ENCODE results near the gene VSIG4. TPM values are rescaled to one million over a fixed set of nuclear protein-coding genes. Genes with fewer than 3 reads are reported as not detected.
"Not testable (repeated sequence)": the region's sequence is repeated elsewhere in the genome, so short reads cannot be mapped to it uniquely, and the experiment has no call there.

Gene VSIG4
- total RNA-seq, 1 experiment from 2014 or later: not detected

- Histone ChIP-seq H3K4ac (ENCODE audit: low read depth, low read length) (no peak overlapping the region), H2BK120ac (ENCODE audit: low read depth, low read length, poor library complexity, severe bottlenecking) (no peak overlapping the region), H2BK5ac (ENCODE audit: insufficient read length, low read length) (no peak overlapping the region), H3K79me1 (ENCODE audit: insufficient read depth, low read depth, low read length, poor library complexity, severe bottlenecking) (no peaks in the 10 kb centered on the region), H3K4me1 (ENCODE audit: insufficient read depth, low read length) (no peaks in the 10 kb centered on the region), H3K23ac (ENCODE audit: insufficient read length, low read depth, low read length) (no peak overlapping the region), H4K20me1 (ENCODE audit: control insufficient read depth, insufficient read depth, insufficient read length) (no peaks in the 10 kb centered on the region), H4K91ac (ENCODE audit: insufficient read length, low read depth, low read length) (no peak overlapping the region), H2BK12ac (ENCODE audit: insufficient read length, low read depth, low read length) (no peak overlapping the region), H4K8ac (replicated peaks; ENCODE audit: insufficient read length, low read depth, low read length) (no peak overlapping the region), H3K9me3 (ENCODE audit: control insufficient read depth, low read depth, low read length) (peaks cover 30% of the 10 kb centered on the region), H3K14ac (ENCODE audit: insufficient read depth, low read length) (no peak overlapping the region), H3K9ac (ENCODE audit: extremely low read depth, insufficient read length, low read length) (no peak overlapping the region), H3K56ac (ENCODE audit: insufficient read length, low read depth, low read length) (no peak overlapping the region), H3K18ac (ENCODE audit: insufficient read length, low read depth, low read length) (no peak overlapping the region), H3K79me2 (ENCODE audit: insufficient read depth, low read length) (no peaks in the 10 kb centered on the region), H2BK20ac (ENCODE audit: low read depth, low read length, poor library complexity, severe bottlenecking) (no peak overlapping the region), H4K5ac (ENCODE audit: insufficient read length, low read depth, low read length) (no peak overlapping the region), H2BK15ac (ENCODE audit: low read depth, low read length) (no peak overlapping the region), H3K4me2 (ENCODE audit: insufficient read depth, insufficient read length, low read length) (no peak overlapping the region), H3K27me3 (ENCODE audit: insufficient read depth, low read length) (no peaks in the 10 kb centered on the region), H3K27ac (ENCODE audit: insufficient read length, low read depth, low read length) (no peak overlapping the region), H2AFZ (ENCODE audit: low read length) (no peak overlapping the region), H3T11ph (ENCODE audit: low read length) (no peak overlapping the region), H2AK5ac (ENCODE audit: insufficient read length, low read length) (no peak overlapping the region), H3K23me2 (ENCODE audit: insufficient read length, low read depth, low read length, poor library complexity, severe bottlenecking) (no peaks in the 10 kb centered on the region)
- Mint-ChIP-seq H3K27ac (no peak overlapping the region), H3K4me3 (no peak overlapping the region), H3K9me3 (peaks cover 64 to 71% of the 10 kb centered on the region in 2 experiments), H3K27me3 (ENCODE audit: low read depth) (no peaks in the 10 kb centered on the region), H3K36me3 (ENCODE audit: insufficient read depth in 1 of 3, low read depth in 3 of 3) (no peaks in the 10 kb centered on the region; a peak in 1 of 7 replicates), H3K4me1 (peaks cover 9 to 13% of the 10 kb centered on the region in 2 experiments)
- TF ChIP-seq CTCF (conservative IDR thresholded peaks at IDR 0.05): no peak
- no CpG with 5 or more reads among the region's 3 CpGs for WGBS (ENCODE audit: extremely low coverage, insufficient read length, low lambda C conversion rate)
- DNase-seq: no peak
These were observed 54.7 kb downstream of the VSIG4 start for GRCh38 chrX:65985211-65985610.

GRCh38 chrX:65977161-65977560, 62.7 kb downstream of the VSIG4 start:
- not testable (repeated sequence) for H3K23ac ChIP-seq (ENCODE audit: insufficient read length, low read depth, low read length); H3K4ac ChIP-seq (ENCODE audit: low read depth, low read length); H2AFZ ChIP-seq (ENCODE audit: low read length); H2BK5ac ChIP-seq (ENCODE audit: insufficient read length, low read length); H4K5ac ChIP-seq (ENCODE audit: insufficient read length, low read depth, low read length); H3K27me3 ChIP-seq (ENCODE audit: insufficient read depth, low read length); H2BK12ac ChIP-seq (ENCODE audit: insufficient read length, low read depth, low read length); H2AK5ac ChIP-seq (ENCODE audit: insufficient read length, low read length); H3K14ac ChIP-seq (ENCODE audit: insufficient read depth, low read length); H3K4me1 ChIP-seq (ENCODE audit: insufficient read depth, low read length); H3K56ac ChIP-seq (ENCODE audit: insufficient read length, low read depth, low read length); H4K8ac ChIP-seq (replicated peaks; ENCODE audit: insufficient read length, low read depth, low read length); DNase-seq; H3K27me3 Mint-ChIP-seq (ENCODE audit: low read depth); H4K91ac ChIP-seq (ENCODE audit: insufficient read length, low read depth, low read length); H3K79me1 ChIP-seq (ENCODE audit: insufficient read depth, low read depth, low read length, poor library complexity, severe bottlenecking); H3K79me2 ChIP-seq (ENCODE audit: insufficient read depth, low read length); H3K4me1 Mint-ChIP-seq; H2BK120ac ChIP-seq (ENCODE audit: low read depth, low read length, poor library complexity, severe bottlenecking); H3K27ac ChIP-seq (ENCODE audit: insufficient read length, low read depth, low read length); H4K20me1 ChIP-seq (ENCODE audit: control insufficient read depth, insufficient read depth, insufficient read length); H3K27ac Mint-ChIP-seq; H2BK15ac ChIP-seq (ENCODE audit: low read depth, low read length); H3K9ac ChIP-seq (ENCODE audit: extremely low read depth, insufficient read length, low read length); H3T11ph ChIP-seq (ENCODE audit: low read length); H3K23me2 ChIP-seq (ENCODE audit: insufficient read length, low read depth, low read length, poor library complexity, severe bottlenecking); H2BK20ac ChIP-seq (ENCODE audit: low read depth, low read length, poor library complexity, severe bottlenecking); H3K36me3 Mint-ChIP-seq (ENCODE audit: insufficient read depth in 1 of 3, low read depth in 3 of 3); H3K4me3 Mint-ChIP-seq; H3K18ac ChIP-seq (ENCODE audit: insufficient read length, low read depth, low read length); H3K4me2 ChIP-seq (ENCODE audit: insufficient read depth, insufficient read length, low read length)
- WGBS (ENCODE audit: extremely low coverage, insufficient read length, low lambda C conversion rate): no CpG with 5 or more reads among the region's 1 CpG
- H3K9me3 ChIP-seq (ENCODE audit: control insufficient read depth, low read depth, low read length): peaks cover 39% of the 10 kb centered on the region
- peaks cover 86 to 87% of the 10 kb centered on the region in 2 experiments for H3K9me3 Mint-ChIP-seq
